ENCODE results near the gene SMARCD3.

Gene SMARCD3

DNA sequence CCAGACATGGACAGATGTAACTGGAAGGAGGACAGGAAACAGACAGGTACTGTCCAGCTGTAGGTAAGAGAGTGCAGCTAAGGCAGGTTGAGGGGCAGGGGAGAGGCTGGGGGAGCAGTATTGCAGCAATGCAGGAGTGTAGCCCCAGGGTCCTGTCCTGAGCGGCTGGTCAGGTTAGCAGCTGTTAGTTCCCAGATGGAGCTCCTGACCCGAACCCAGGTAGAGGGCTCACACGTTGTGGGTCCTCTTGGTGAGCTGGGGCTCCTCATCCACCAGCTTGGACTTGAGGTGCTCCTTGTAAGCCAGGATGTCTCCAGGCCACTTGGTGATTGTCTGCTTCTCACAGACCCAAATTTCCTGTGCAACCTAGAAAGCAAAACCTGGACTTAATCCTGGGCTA is 34.7 kb downstream of the SMARCD3 start:
- in situ Hi-C loops (cut with MboI; ENCODE audit: low sequenced_read_pairs): no loop called here

DNA sequence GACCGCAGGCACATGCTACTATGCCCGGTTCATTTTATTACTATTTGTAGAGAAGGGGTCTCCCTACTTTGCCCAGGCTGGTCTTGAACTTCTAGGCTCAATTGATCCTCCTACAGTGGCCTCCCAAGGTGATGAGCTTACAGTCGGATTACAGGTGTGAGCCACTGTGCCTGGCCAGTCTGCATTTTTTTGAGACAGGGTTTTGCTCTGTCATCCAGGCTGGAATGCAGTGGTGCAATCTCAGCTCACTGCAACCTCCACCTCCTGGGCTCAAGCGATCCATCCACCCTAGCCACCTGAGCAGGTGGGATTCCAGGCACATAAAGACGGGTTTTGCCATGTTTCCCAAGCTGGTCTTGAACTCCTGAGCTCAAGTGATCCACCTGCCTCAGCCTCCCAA is 35.9 kb downstream of the SMARCD3 start:
- in situ Hi-C loops (cut with MboI; ENCODE audit: low sequenced_read_pairs): no loop called here

DNA sequence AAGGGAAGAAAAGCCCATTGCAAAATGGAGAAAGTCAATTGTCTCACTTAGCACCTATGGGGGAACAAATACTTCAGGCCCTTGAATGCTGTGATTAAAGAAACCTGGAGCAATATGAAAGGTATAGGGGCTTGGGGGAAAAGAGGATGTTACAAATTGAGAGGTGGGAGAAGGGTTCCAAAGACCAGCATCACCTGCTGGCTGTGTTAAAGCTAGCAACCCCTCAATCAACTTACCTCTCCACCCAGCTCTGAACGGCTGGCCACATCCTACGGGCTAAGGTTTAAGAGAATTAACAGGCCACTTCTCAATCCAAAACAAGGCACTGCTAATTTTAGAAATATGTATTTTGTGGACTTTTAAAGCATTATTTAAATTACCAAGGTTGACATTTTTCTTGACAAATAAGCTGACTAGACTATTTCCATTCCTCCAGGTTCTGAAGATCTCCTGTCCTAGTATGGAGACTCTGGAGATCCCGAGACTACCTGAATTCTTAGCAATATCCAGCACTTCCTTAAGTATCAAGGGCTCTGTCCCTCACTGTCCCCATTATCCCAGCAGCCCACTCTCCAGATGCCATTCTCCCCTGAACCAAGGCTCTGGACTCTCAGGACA is 37.2 kb downstream of the SMARCD3 start:
- in situ Hi-C loops (cut with MboI; ENCODE audit: low sequenced_read_pairs): no loop called here

DNA sequence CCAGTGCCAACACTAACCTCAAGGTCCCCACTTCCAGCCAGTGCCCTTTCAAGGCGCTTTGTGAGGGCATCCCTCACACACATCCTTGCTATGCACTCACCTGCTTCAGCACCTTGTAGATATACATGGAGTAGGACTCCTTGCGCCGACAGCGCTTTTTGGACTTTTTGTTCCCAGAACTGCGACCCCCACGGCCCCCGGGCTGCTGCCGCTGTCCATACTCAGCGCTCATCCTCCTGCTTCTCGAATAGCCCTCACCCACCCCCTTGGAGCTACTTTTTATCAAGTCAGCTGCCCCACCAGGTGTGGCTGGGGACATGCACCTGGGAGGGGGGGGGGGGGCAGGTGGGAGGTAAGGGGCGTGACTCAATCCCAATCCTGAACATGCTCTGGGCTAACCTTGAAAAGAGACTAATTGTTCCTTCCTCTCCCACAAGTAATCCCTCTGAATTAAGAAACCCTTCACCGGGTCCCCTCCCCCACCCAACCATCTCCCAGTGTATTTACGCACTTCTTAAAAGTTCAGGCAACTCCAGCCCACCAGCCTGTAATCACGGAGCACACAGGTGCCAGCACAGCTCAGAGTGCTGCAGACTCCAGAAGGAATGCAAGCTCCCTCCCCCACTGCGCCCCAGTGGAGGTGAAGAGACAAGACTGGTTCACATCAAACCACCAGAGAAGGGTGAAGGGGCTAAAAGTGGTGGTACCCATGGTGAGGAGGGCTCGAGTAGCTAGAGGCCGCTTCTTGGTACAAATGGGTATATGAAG is 38.2 kb downstream of the SMARCD3 start, which contains the start of gene H2BK1:
Gene H2BK1 (minus strand): TSS at position 402 of the 768 bp plus-strand sequence. CDS start 170 bp downstream, at position 232.
- in situ Hi-C loops (cut with MboI; ENCODE audit: low sequenced_read_pairs): no loop called here

DNA sequence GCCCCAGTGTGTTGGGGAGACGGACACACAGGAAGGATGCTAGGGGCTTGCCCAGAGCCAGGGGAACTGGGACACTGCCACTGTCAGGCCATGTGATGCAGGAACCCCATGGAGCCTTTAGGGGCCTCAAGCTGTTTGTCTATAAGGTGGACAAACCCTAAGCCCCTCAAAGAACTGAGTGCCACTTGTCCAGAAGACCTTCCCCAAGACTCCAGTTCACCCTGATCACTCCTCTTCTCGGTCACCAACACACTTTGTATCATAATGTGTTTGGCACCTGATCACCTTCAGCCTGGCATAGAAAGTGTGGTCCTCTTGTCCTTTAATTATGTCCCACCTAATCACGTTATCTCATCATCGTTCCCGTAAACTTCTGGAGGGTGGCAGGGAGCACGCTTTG is 38.9 kb downstream of the SMARCD3 start:
- in situ Hi-C loops (cut with MboI; ENCODE audit: low sequenced_read_pairs): no loop called here

DNA sequence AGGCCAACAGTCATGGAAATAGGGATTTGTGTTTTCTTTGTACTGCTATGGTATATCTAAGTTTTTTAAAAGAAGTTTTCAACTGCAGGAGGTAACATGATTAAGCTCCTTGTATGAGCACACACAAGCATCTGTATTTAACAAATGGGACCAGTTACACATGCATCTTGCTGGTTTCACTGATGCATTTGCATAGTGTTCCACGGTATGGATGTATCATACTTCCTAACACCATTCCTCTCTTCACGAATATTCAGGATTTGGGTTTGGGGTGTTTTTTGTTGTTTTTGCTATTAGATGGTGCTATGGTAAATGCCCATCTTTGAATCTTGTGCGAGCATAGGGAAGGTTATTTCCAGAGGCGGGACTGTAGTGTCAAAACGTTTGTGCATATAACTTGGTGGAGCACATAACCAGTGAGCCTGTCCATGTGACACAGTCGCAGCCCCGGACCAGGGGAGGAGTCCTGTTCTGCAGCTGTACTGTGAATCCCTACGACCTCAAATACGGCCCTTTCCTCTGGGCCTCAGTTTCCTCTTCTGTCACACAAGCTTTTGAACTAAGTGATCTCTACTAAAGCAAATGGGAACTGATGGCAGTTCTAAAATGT is 40.1 kb downstream of the SMARCD3 start:
- in situ Hi-C loops (cut with MboI; ENCODE audit: low sequenced_read_pairs): no loop called here

DNA sequence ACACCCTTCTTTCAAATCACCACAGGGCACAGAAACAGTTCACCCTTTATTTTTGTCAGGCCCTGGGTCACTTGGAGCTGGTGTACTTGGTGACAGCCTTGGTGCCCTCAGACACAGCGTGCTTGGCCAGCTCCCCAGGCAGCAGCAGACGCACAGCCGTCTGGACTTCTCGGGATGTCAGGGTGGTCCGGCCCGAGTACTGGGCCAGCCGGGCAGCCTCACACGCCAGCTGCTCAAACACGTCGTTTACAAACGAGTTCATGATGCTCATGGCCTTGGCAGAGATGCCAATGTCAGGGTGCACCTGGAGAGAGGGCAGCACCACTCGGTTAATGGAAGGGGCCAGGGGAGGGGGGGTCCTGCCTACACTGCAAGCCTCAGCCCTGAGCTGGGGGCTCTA is 40.7 kb downstream of the SMARCD3 start:
- in situ Hi-C loops (cut with MboI; ENCODE audit: low sequenced_read_pairs): no loop called here

DNA sequence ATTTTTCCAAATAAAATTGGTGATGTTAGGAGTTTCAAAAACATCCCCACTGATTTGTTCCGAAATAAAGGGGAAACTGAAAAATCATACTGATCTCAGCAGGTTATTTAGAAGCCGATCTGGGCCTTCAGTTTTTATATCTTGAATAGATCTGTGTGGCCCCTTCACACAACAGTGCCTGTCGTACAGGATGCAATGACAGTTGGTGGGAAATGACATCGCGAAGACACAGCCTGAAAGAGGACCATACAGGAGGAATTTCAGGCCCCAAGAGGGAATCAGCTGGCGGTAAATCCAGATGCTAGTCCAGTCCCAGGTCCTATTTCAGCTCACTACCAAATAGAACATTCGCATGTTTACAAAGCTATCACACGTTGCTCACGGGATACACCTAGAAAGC is 41.2 kb downstream of the SMARCD3 start:
- in situ Hi-C loops (cut with MboI; ENCODE audit: low sequenced_read_pairs): no loop called here

DNA sequence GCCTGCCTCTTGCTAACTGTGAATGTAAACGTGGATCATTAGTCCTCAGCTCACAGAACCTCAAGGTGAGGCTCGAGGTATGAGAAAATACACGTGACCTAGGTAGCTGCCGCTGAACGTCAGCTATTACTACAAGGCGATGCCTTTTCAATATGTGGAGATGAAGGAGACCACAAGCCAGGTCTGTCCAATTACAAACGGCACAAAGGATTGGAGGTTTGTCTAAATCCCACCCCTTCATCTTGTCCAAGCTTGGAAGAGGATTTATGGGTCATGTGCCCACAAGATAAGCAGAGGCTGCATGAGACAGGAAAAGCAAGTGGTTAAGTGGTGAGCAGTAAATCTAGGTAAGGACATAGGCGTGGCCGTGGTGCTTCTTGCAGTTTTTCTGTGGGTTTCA is 41.6 kb downstream of the SMARCD3 start:
- in situ Hi-C loops (cut with MboI; ENCODE audit: low sequenced_read_pairs): no loop called here

DNA sequence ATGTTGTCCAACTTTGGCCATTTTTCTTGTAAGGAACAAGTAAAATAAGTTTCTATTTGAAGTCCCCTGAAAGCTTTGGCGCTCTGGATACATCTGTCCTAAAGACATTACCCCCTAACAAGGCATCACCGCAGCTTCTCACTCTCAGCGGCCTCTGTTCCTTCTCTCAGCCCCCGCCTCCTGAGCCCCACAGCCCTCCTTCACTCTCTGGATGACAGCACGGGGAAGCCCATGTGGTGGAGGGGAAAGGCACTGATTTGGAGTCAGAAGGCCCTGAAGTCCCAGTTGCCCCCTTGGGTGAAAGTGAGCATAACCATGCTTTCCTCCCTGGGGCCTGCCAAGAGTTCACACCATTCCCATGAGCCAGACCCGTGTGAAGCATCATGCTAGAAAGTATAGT is 42.8 kb downstream of the SMARCD3 start:
- in situ Hi-C loops (cut with MboI; ENCODE audit: low sequenced_read_pairs): no loop called here

DNA sequence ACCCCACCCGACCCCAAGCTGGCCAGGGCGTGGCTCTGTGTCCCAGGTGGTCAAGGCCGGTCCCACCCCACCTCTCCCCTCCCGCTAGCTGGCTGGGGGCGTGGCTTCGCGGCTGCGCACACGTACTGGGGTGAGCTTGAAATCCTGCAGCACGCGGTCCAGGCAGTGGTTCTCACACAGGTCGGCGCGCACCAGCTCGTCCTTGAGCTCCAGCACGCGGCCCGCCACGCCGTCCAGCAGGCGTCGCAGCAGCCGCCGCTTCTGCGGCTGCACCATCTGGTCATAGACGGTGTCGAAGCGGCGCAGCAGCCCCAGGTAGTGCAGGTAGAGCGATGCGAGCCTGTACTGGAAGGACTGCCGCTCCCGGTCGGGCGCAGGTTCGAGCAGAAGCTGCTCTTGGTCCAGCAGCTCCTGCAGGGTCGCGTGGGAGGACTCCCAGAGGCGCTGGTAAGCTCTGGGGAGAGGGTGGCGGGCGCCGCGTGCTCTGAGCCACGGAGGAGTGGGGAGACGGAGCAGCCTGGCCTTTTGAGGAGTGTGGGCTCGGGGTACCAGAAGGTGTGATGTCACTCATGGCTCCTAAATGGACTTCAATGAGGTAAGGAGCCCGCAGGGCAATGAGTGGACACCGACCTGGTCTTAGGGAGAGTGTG is 44.0 kb downstream of the SMARCD3 start:
- in situ Hi-C loops (cut with MboI; ENCODE audit: low sequenced_read_pairs): no loop called here

DNA sequence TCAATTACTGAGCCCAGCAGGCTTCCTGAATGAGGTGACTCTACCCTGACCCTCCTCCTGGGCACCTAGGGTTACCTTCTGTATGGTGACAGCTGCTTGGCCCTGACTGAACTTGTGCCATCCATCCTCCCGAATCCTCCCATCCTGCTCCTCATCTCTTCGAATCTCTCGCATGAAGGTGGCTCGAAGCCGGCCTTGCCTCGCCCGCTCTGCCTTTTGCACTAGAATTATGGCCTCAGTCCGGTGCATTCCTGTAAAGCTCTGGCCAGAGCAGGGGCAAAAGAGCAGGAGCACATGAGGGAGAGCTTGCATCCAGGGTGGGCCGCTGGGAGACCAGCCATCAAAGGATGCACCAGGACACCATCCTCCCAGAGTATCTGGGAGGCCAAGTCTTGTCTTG is 45.7 kb downstream of the SMARCD3 start:
- in situ Hi-C loops (cut with MboI; ENCODE audit: low sequenced_read_pairs): no loop called here

DNA sequence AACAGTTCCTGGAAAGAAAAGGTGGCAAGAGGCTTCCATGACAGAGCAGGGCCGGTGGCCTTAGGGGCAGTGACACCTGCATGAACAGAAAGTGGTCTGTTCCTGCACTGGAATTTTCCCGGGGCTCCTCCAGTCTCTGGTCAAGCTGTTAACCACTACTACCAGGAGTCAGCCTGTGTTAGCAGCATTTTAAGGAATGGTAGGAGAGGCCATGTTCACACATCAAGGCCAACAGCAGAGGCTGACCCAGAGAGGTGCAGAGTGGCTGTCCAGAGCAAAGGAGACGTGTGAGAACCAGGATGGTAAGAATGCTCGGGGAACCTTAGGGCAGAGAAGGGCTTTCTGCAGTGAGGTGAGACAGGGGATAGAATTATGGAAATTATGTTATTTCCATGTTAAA is 46.7 kb downstream of the SMARCD3 start:
- in situ Hi-C loops (cut with MboI; ENCODE audit: low sequenced_read_pairs): no loop called here

DNA sequence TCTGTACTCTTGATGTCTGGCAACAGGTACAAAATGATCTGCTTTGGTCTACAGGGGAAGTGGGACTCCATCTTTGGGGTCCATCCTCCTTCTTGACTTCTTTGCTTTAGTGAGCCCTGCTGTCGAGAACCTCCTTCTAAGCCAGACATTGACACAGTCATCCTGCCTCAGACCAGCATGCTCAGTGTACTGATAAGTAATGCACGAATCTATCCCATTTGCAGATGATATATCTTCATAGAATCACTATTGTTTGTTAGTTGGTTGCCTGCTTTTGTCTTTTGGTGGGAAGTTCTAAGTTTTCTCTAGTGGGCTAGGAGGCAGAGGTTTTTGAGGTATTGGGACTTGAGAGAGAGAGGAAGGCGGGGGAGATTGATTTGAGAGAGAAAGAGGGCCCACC is 47.1 kb downstream of the SMARCD3 start:
- in situ Hi-C loops (cut with MboI; ENCODE audit: low sequenced_read_pairs): no loop called here

DNA sequence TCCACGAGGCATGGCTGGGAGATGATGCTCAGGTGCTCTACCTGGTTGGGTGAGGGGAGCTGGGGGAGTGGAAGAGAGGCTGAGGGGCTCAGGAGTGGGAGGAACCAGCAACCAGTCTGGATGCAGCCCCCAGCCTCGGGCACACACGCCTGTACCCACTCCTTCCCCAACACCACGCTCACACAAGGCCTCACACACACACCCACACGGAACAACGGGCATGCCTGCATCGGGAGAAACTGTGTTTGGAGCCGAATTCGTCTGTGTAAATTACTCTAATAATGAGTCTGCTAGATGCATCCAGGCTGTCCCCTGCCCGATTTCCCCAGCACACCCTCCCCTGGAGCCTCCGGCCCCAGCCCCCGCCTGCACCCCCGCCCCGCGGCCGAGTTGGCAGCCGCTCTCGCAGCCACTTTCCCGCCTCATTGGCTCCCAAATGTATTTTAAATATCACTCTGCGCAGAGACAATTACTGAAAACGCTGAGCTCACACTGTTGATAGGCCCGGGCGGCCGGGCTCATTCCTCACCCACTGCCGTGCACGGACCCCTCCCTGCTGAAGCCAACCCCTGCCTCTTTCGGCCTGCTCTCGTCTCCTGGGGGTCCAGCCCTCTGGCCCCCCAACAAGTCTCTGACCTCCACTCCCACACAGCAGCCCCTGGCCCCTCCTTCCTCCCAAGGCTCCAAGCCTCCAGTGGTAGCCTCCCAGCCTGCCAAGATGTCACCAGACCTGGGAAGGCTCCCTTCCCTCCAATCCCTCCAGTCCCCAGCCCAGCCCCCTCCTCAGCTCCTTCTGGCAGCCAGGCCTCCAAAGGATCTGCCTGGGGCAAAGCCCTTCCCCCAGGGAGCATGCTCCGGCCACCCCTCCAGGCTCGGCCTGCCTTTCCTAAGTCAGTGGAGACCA is 49.3 kb downstream of the SMARCD3 start:
- in situ Hi-C loops (cut with MboI; ENCODE audit: low sequenced_read_pairs): no loop called here

DNA sequence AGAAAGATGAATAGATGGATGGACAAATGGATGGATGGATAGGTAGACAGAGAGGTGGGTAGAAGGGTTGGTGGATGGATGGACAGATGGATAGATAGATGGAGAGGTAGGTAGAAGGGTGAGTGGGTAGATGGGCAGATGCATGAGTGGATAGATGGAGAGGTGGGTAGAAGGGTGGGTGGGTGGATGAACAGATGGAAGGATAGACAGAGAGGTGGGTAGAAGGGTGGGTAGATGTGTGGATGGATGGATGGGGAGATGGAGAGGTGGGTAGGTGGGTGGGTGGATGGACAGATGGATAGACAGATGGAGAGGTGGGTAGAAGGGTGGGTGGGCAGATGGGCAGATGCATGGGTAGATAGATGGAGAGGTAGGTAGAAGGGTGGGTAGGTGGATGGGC is 50.6 kb downstream of the SMARCD3 start:
- in situ Hi-C loops (cut with MboI; ENCODE audit: low sequenced_read_pairs): no loop called here

DNA sequence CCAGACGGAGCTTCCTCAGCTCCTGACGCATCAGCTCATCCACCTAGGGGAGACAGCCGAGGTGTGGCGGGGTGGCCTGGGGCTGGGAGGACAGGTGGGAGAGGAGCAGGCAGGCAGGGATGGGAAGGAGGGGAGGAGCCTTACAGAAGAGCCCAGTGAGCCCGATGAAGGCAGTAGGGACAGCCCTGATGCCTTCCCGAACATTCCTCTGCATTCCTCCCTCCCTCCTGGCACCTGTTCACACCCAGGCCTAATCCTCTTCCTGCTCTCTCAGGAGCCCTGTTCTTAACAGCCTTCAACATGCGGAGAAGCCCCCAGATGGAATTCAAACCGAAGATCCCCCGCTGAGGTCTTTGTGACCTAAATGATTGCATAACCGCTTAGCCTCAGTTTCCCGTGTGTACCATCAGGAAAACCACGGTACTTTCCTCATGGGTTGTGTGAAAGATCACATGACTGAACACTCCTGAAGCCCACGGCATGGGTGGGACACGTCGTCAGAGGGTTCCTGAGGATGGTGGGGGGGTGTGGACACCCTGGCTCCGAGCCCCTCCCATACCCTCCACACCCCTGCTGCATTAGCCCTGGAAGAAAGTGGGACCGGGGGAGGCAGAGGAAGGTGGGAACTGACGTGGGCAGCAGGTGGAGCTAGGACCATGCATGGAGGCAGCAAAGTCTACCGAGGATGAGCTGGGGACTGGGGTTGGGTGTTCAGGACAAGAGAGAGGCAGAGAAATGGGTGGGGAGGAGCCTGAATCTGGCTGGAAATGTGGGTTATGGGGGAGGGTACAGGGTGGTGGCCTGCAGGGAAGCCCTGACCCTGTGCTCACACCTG is 52.7 kb downstream of the SMARCD3 start:
- in situ Hi-C loops (cut with MboI; ENCODE audit: low sequenced_read_pairs): no loop called here

DNA sequence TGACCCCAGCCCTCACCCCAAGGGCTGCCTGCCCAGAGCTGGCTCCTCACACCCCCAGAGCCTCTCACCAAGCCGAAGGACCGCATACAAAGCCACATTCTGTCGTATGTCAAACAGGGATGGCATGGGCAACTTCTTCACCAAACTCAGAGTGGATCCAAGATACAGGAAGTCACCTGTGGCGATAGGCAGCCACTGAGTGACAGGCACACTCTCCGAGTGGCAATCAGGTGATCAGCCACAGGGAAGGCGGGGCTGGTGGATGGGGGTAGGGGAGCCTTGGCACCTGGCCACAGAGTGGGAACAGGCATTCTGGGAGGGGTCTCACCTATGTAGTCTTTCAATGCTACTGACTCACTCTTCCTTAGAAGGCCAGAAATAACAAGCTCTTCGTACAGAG is 54.3 kb downstream of the SMARCD3 start:
- in situ Hi-C loops (cut with MboI; ENCODE audit: low sequenced_read_pairs): no loop called here

DNA sequence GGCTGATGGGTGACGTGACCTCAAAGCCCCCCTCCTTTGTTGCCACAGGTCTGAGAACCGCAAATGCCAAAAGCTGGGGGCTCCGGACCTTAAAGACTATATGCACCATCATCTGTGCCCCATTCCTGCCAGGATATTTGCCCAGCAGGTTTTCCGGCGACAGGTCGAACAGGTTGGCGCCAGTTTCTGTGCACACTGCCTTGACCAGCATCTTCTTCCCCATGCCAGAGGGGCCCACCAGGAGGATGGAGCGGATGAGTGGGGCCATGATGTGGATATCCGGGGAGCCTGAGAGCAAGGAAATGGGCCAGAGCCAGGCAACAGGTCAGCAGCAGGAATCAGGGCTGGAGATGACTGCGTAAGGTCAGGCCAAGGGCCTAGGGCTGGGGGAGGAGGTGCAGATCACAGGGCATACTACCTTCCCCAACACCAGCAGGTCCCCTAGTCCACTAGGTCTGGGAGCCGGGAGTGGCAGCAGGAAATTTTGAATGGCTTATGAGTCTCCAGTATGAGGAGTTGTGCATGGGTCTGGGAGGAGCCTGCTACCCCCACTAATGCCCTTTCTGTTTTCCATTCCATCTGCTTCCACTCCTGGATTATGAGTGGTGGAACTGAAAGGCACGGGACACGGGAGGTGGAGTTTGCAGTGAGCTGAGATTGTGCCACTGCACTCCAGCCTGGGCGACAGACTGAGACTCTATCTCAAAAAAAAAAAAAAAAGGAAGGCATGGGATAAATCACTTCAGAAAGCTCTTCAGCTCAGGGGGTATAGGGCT is 55.1 kb downstream of the SMARCD3 start:
- in situ Hi-C loops (cut with MboI; ENCODE audit: low sequenced_read_pairs): no loop called here
